ENCODE data around the gene PRKCI. TPM values are rescaled to one million over a fixed set of nuclear protein-coding genes. Genes with fewer than 3 reads are reported as not detected.

PRKCI gene
- total and polyA plus RNA-seq, 2 donors (not counting 1 experiment from before 2014, with no cell fraction given) = 1.8 to 11.1 TPM

GRCh38 chr3:170256597-170256996, 34.4 kb downstream of the PRKCI start:
- peaks cover 12 to 14% of the 10 kb centered on the region in 2 donors for H3K4me1 ChIP-seq (ENCODE audit: control insufficient read depth in 2 of 2, insufficient read depth in 2 of 2, low read length in 2 of 2)
- TF ChIP-seq CTCF (IDR thresholded peaks at IDR 0.05) (no peak), EZH2 (IDR thresholded peaks at IDR 0.05; ENCODE audit: borderline replicate concordance, insufficient read depth, low read depth, low read length, poor library complexity, severe bottlenecking) (no peak)
- no peaks in the 10 kb centered on the region for H3K9me3 ChIP-seq (ENCODE audit: control extremely low read depth in 1 of 3, control insufficient read depth in 2 of 3, insufficient read depth in 1 of 3, low read length in 2 of 3)
- intact Hi-C loops (cut with micrococcal nuclease) = no loop called here
- no peak overlapping the region for H3K4me3 ChIP-seq (ENCODE audit: control extremely low read depth in 1 of 5, extremely low read depth in 1 of 5, insufficient read depth in 1 of 5, low read depth in 2 of 5, low read length in 4 of 5)
- H4K20me1 ChIP-seq (ENCODE audit: control insufficient read depth, insufficient read depth, low read length, poor library complexity, severe bottlenecking) = no peaks in the 10 kb centered on the region
- Mint-ChIP-seq H3K4me1 (peaks cover 13% of the 10 kb centered on the region), H3K4me3 (no peak overlapping the region), H3K27me3 (no peaks in the 10 kb centered on the region), H3K9me3 (ENCODE audit: insufficient read depth) (peaks cover 9% of the 10 kb centered on the region), H3K27ac (no peak overlapping the region)
- H2AFZ ChIP-seq (ENCODE audit: insufficient read depth, low read depth, low read length, poor library complexity, severe bottlenecking) = no peak overlapping the region
- ChIA-PET CTCF (no interaction called here), POLR2A (no interaction called here)
- DNase-seq (no peak), ATAC-seq (ENCODE audit: low read depth) (no peak)
- H3K4me2 ChIP-seq (replicated peaks; ENCODE audit: low read depth, low read length, poor library complexity, severe bottlenecking) = no peak overlapping the region
- WGBS (ENCODE audit: insufficient coverage) = no CpG with 5 or more reads among the region's 3 CpGs
- H3K27me3 ChIP-seq (replicated peaks in 1 of 4; ENCODE audit: control extremely low read depth in 1 of 4, control insufficient read depth in 3 of 4, insufficient read depth in 4 of 4, low read length in 3 of 4) = no peaks in the 10 kb centered on the region
- H3K79me2 ChIP-seq (ENCODE audit: control insufficient read depth, insufficient read depth, low read length) = no peaks in the 10 kb centered on the region
- no peaks in the 10 kb centered on the region for H3K36me3 ChIP-seq (replicated peaks in 1 of 2; ENCODE audit: control extremely low read depth in 1 of 2, control insufficient read depth in 1 of 2, extremely low read depth in 1 of 2, insufficient read depth in 2 of 2, low read length in 1 of 2)
- no peak overlapping the region for H3K27ac ChIP-seq (ENCODE audit: low read length in 2 of 2)
- no peak overlapping the region for H3K9ac ChIP-seq (ENCODE audit: low read length)

- Histone ChIP-seq H3K27me3 (replicated peaks in 1 of 4; ENCODE audit: control extremely low read depth in 1 of 4, control insufficient read depth in 3 of 4, insufficient read depth in 4 of 4, low read length in 3 of 4) (no peaks in the 10 kb centered on the region), H4K20me1 (ENCODE audit: control insufficient read depth, insufficient read depth, low read length, poor library complexity, severe bottlenecking) (no peaks in the 10 kb centered on the region), H3K27ac (ENCODE audit: low read length in 2 of 2) (no peak overlapping the region), H3K4me3 (ENCODE audit: control extremely low read depth in 1 of 5, extremely low read depth in 1 of 5, insufficient read depth in 1 of 5, low read depth in 2 of 5, low read length in 4 of 5) (no peak overlapping the region), H3K4me2 (replicated peaks; ENCODE audit: low read depth, low read length, poor library complexity, severe bottlenecking) (no peak overlapping the region), H3K9ac (ENCODE audit: low read length) (no peak overlapping the region), H3K4me1 (ENCODE audit: control insufficient read depth in 2 of 2, insufficient read depth in 2 of 2, low read length in 2 of 2) (peaks cover 12 to 14% of the 10 kb centered on the region in 2 donors), H3K36me3 (replicated peaks in 1 of 2; ENCODE audit: control extremely low read depth in 1 of 2, control insufficient read depth in 1 of 2, extremely low read depth in 1 of 2, insufficient read depth in 2 of 2, low read length in 1 of 2) (no peaks in the 10 kb centered on the region), H3K9me3 (ENCODE audit: control extremely low read depth in 1 of 3, control insufficient read depth in 2 of 3, insufficient read depth in 1 of 3, low read length in 2 of 3) (no peaks in the 10 kb centered on the region), H3K79me2 (ENCODE audit: control insufficient read depth, insufficient read depth, low read length) (no peaks in the 10 kb centered on the region), H2AFZ (ENCODE audit: insufficient read depth, low read depth, low read length, poor library complexity, severe bottlenecking) (no peak overlapping the region)
- no peak for DNase-seq
- WGBS (ENCODE audit: insufficient coverage) = 81% methylated on average over 2 of the region's 2 CpGs
- peaks cover 13% of the 10 kb centered on the region for H3K4me1 Mint-ChIP-seq
- POLR2A ChIA-PET = no interaction called here
- no peak overlapping the region for H3K27ac Mint-ChIP-seq
- H3K9me3 Mint-ChIP-seq (ENCODE audit: insufficient read depth) = peaks cover 9% of the 10 kb centered on the region
- CTCF ChIA-PET = no interaction called here
- TF ChIP-seq CTCF (IDR thresholded peaks at IDR 0.05) (no peak), EZH2 (IDR thresholded peaks at IDR 0.05; ENCODE audit: borderline replicate concordance, insufficient read depth, low read depth, low read length, poor library complexity, severe bottlenecking) (no peak)
- intact Hi-C loops (cut with micrococcal nuclease) = no loop called here
- H3K4me3 Mint-ChIP-seq = no peak overlapping the region
- no peak for ATAC-seq (ENCODE audit: low read depth)
- no peaks in the 10 kb centered on the region for H3K27me3 Mint-ChIP-seq
Measured at GRCh38 chr3:170257145-170257544, 34.9 kb downstream of the PRKCI start.
